Left hindlimb (tissue), 1 donor: ENCODE data around the gene MGA.

Source experiments
- DNase-seq: peaks from one replicate; pipeline ENCODE4 v3.0.0-alpha.2; 2018

The MGA gene

DNA sequence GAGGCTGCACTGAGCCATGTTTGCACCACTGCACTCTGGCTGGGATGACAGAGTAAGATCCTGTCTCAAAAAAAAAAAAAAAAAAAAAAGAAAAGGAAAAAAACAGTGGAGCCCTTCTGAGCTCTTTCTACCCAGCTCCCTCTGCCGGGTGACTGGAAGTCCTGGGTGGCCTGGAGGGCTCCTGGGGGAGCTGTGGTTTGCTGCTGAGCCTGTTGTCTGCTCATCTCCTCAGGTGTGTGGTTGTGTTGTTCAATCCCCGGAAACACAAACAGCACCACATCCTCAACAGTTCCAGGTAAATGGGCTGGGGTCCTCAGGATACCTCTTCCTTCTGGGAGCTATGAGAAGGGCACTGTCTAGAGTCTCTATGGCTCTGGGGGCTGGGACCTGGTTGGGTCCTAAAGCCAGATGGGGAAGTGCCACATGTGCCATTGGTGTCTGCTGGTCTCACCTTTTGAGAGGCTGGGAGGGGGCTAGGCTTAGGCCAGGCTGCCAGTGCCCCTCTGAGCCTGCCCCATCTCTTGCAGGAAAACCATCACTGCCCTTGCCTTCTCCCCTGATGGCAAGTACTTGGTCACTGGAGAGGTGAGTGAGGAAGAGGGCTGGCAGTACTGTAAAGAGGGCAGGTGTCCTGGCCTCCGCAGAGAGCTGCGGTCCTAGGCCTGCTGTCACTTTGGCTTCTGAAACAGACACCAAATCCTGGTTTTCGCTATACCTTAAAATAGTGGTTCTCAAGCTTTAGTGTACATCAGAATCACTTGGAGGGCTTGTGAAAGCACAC lies 150.6 kb downstream of the MGA start:
- no peak for DNase-seq

- peak; percentile 83 for DNase-seq
Observed at GRCh38 chr15:41811432-41812195, 151.4 kb downstream of the MGA start.

- no peak for DNase-seq
Observed at GRCh38 chr15:41812820-41813375, 152.7 kb downstream of the MGA start.

GRCh38 chr15:41813426-41813825 lies 153.2 kb downstream of the MGA start:
- DNase-seq = no peak

DNA sequence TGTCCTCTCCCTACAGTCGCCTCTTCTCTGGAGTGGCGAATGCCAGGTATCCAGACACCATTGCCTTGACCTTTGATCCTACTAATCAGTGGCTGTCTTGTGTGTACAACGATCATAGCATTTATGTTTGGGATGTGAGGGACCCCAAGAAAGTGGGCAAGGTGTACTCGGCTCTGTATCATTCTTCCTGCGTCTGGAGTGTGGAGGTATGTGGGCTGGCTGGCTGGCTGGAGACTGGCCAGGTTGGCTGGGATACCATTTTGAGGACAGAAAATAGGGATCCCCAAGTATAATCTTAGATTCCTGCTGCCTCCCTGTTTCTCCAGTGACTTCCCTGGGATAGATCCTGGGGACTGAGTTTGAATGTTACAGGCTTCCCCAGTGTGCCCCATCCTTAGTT lies 154.3 kb downstream of the MGA start:
- DNase-seq = no peak

GRCh38 chr15:41816788-41817187 lies 156.6 kb downstream of the MGA start:
- no peak for DNase-seq

DNA sequence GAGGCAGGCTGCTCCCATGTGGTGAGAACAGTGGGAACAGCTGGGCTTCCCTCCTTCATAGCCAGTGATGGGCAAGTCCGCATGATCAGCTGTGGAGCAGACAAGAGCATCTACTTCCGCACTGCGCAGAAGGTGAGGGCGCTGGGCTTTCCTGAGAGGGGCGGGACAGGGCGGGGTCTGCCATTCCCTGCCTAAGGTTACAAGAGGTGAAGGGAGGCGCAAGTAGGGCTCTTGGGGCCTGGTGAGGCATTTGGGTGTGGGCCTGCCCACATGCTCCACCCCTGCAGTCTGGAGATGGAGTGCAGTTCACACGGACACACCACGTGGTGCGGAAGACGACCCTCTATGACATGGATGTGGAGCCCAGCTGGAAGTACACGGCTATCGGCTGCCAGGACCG lies 157.1 kb downstream of the MGA start:
- no peak for DNase-seq

DNA sequence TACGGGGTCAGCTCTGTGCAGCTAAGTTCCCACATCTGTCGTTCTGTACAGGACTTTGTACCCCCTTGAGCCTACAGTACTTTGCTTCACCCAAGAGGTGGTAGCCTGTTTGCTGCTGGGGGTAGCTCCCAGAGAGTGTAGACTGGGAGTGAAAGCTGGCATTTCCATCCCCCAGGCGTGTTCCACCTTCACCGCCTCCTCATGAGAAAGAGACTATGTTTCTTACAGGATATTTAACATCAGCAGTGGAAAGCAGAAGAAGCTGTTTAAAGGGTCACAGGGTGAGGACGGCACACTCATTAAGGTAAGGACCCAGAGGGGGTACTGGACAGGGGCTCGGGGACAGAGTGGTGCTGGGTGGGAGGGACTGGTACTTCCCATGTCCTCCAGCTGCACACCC lies 157.6 kb downstream of the MGA start:
- DNase-seq = no peak

GRCh38 chr15:41819455-41820050 lies 159.3 kb downstream of the MGA start:
- DNase-seq = peak; percentile 29

DNA sequence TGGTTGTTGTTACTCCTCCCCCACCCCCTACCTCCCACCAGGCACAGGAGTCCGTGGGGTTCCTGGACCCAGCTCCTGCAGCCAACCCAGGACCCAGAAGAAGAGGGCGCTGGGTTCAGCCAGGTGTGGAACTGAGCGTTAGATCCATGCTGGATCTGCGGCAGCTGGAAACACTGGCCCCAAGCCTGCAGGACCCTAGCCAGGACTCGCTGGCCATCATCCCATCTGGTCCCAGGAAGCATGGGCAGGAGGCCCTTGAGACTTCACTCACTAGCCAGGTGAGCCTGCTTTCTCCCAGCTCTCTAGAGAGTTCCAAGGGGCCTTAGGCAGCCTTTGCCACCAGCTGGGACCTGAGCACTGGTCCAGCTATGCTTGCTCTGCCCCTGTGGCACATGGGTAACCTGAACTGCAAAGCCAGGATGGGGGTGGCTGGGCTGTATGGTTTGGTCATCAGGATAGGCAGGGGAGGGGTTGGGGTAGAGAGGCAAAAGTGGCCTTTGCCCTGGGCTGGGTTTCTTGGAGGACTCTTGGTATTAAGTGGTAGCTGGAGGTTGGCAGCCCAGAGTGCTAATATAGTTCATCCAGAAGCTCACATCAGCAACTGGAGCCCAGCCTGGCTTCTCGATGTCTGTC lies 160.7 kb downstream of the MGA start:
- no peak for DNase-seq

DNA sequence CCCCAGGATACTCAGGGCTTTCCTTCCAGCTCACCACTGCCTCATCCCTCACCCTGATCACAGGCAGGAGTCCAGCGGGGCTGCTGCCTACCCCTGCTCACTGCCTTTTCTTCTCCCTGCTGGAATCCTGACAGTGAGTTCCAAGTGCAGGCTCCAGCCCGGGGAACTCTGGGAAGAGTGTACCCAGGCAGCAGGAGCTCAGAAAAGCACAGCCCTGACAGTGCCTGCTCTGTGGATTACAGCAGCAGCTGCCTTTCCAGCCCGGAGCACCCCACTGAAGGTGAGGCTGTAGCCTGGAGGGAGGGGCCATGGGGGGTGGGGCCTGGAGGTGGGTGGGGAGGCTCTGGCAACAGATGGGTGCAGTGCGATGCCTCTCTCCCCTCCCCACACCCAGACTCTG lies 161.6 kb downstream of the MGA start:
- DNase-seq = no peak

DNA sequence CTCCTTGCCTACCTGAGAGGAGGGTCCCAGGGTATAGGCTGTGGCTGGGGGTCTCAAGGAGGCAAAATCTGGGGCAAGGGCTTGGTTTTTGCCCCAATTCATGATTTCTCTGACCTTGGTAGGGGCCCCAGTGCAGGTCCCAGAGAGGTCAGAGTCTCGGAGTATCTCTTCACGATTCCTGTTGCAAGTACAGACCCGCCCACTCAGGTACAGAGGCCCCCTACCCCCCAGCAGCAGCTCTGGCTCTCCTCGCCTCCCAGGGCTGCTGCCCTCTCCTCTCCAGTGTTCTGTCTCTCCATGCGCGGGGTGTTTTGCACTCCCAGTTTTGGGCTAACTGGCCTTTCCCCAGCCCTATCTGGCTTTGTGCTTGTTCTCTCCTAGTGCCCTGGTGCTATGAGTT lies 162.3 kb downstream of the MGA start:
- DNase-seq = no peak
